Common myeloid progenitor, CD34-positive (primary cell): Measurements from ENCODE around the gene MYRFL.

Experiments
- CTCF ChIA-PET: fragments of 350-600 bp; sonication (Branson Sonifier 250); formaldehyde crosslinking; loops from one replicate; lab custom pipeline; 2021; ENCODE audit warnings: antibody characterized with exemption; lab: Charles Lee
- POLR2A ChIA-PET: fragments of 350-600 bp; sonication (Branson Sonifier 250); formaldehyde crosslinking; loops from one replicate; lab custom pipeline; 2021; ENCODE audit warnings: antibody characterized with exemption; lab: Charles Lee
- DNase-seq, 3 donors: peaks; one replicate each; pipeline versions ENCODE4 v3.0.0 to v3.0.0-alpha.2; 2013
- H3K27ac ChIP-seq, 2 experiments: 1 replicate in 1 of 2; 2 replicates in 1 of 2; pipeline ENCODE4 v1.7.0; 2013; ENCODE audit warnings: inconsistent platforms in 2 of 2, low read length in 2 of 2, mild to moderate bottlenecking in 2 of 2, low read depth in 1 of 2, moderate library complexity in 1 of 2; ENCODE audit not compliant: severe bottlenecking in 2 of 2, insufficient read depth in 1 of 2, poor library complexity in 1 of 2
- H3K27me3 ChIP-seq, 5 experiments: replicated peaks in 2 of 5; 1 replicate in 3 of 5; 2 replicates in 2 of 5; pipeline versions ENCODE4 v1.6.1 to v1.7.0; 2013; ENCODE audit warnings: low read length in 4 of 5, mild to moderate bottlenecking in 2 of 5, moderate library complexity in 2 of 5, inconsistent platforms in 1 of 5; ENCODE audit not compliant: insufficient read depth in 5 of 5, control insufficient read depth in 4 of 5
- H3K36me3 ChIP-seq, 4 experiments: 1 replicate in 2 of 4; 2 replicates in 2 of 4; pipeline versions ENCODE4 v1.6.1 to v1.7.0; 2013; ENCODE audit warnings: low read length in 3 of 4, control low read depth in 1 of 4, mild to moderate bottlenecking in 1 of 4; ENCODE audit not compliant: control insufficient read depth in 4 of 4, insufficient read depth in 4 of 4
- H3K4me1 ChIP-seq, 4 experiments: 1 replicate in 3 of 4; 2 replicates in 1 of 4; pipeline versions ENCODE4 v1.6.1 to v1.7.1; 2013; ENCODE audit warnings: low read length in 3 of 4, mild to moderate bottlenecking in 3 of 4, control low read depth in 1 of 4, inconsistent platforms in 1 of 4, moderate library complexity in 1 of 4; ENCODE audit not compliant: control insufficient read depth in 4 of 4, insufficient read depth in 4 of 4; ENCODE audit errors: control extremely low read depth in 1 of 4
- H3K4me3 ChIP-seq, 7 experiments: 1 replicate in 4 of 7; 2 replicates in 3 of 7; pipeline versions ENCODE4 v1.5.1 to v1.7.0; 2013; ENCODE audit warnings: mild to moderate bottlenecking in 7 of 7, low read length in 6 of 7, moderate library complexity in 6 of 7, inconsistent platforms in 2 of 7, low read depth in 2 of 7, control low read depth in 1 of 7; ENCODE audit not compliant: insufficient read depth in 4 of 7, control insufficient read depth in 1 of 7; ENCODE audit errors: extremely low read depth in 1 of 7
- H3K9me3 ChIP-seq, 5 experiments: 1 replicate in 4 of 5; 2 replicates in 1 of 5; pipeline versions ENCODE4 v1.6.1 to v1.7.1; 2013; ENCODE audit warnings: low read length in 4 of 5, mild to moderate bottlenecking in 2 of 5, inconsistent platforms in 1 of 5, low read depth in 1 of 5, moderate library complexity in 1 of 5; ENCODE audit not compliant: control insufficient read depth in 4 of 5, insufficient read depth in 2 of 5; ENCODE audit errors: control extremely low read depth in 1 of 5
- WGBS: methylation state at CpG from one replicate; pipeline ENCODE4 v1.1.5; 2013; ENCODE audit not compliant: insufficient coverage; 5-methylcytosine and 5-hydroxymethylcytosine counted together

MYRFL gene

DNA sequence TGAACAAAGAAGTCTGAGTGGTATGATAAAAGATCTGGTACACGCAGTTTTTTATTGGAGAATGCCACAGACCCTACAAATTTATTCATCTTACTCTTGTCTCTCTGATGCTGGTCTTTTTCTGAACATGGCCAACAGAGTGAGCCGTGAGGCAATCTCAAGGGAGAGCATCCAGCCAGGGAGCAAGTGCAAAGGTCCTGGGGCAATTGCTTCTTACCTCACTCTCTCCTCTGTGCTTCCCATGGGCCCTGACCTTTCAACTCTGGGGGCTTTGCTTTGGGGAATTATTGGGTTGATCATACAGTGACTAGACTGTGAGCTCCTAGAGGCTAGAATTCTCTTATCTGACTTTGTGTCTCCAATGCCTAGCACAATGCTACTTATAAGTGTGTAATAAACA, 171.7 kb downstream of the MYRFL start:
- Histone ChIP-seq H3K9me3 (peaks cover 0 to 2% (median 0%) of the 10 kb centered on the region in 5 experiments), H3K4me3 (no peak overlapping the region), H3K4me1 (no peaks in the 10 kb centered on the region), H3K27ac (no peak overlapping the region), H3K36me3 (no peaks in the 10 kb centered on the region), H3K27me3 (no peaks in the 10 kb centered on the region)
- POLR2A ChIA-PET = no interaction called here
- CTCF ChIA-PET = no interaction called here
- DNase-seq = no peak
- 100% methylated on average over 2 of the region's 2 CpGs for WGBS

DNA sequence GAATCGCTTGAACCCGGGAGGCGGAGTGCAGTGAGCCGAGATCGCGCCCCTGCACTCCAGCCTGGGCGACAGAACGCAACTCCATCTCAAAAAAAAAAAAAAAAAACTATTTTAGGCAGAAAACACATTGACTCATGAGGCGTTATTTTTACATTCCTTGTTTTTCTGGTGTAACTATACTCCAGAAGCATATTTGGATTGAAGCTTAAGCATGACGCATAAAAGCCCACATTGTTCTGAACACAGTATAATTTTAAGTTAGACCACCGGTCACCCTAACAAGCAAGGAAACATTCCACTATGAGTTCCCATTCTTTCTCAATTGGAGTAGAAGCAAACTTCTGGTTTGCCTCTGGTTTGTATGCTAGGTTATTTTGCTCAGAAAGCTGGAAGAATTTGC, 173.0 kb downstream of the MYRFL start:
- ChIA-PET POLR2A (no interaction called here), CTCF (no interaction called here)

DNA sequence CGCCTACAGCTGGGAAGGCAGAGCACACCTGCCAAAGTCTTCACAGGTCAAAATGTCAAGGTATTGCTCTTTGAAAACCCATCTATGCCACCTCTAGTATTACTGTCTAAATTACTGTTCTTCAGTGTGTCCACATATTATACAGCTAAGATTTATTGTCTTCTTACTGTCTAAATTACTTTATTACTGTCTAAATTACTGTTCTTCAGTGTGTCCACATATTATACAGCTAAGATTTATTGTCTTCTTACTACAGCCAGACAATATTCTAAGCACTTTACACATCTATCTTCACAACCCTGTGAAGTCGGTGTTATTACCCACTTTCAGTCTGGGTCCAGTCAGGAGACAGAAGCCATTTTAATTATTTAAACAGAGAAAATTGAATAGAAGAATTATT, 173.9 kb downstream of the MYRFL start:
- no peak for DNase-seq
- H3K36me3 ChIP-seq = no peaks in the 10 kb centered on the region
- ChIA-PET POLR2A (no interaction called here), CTCF (no interaction called here)
- H3K4me3 ChIP-seq = no peak overlapping the region
- no peak overlapping the region for H3K27ac ChIP-seq
- H3K9me3 ChIP-seq = no peaks in the 10 kb centered on the region
- no peaks in the 10 kb centered on the region for H3K4me1 ChIP-seq
- WGBS = 100% methylated on average over 1 of the region's 2 CpGs
- no peaks in the 10 kb centered on the region for H3K27me3 ChIP-seq

More for the DNA sequence above, 173.0 kb downstream of the MYRFL start:
- Histone ChIP-seq H3K9me3 (peaks cover 0 to 2% (median 0%) of the 10 kb centered on the region in 5 experiments), H3K36me3 (no peaks in the 10 kb centered on the region), H3K27me3 (no peaks in the 10 kb centered on the region), H3K4me3 (no peak overlapping the region), H3K4me1 (no peaks in the 10 kb centered on the region), H3K27ac (no peak overlapping the region)
- no peak for DNase-seq
- WGBS = 97% methylated on average over 5 of the region's 11 CpGs

DNA sequence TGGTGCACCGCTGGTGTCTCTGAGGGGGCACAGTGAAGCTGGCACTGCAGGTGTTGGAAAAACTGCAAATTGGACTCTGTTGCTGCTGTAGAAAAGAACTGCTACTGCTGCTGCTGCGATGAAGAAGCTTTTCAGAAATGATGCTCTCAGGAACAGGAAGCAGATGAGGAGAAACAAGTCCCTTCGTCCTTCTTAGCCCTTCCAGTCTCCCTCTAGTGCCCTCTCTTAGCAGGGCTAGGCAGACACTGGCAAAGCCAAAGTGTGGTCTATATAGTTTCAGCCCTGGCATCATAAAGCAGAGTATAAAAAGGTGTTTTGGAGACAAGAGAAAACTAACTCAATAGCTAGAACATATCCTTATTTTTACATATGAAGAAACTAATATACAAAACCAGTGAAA, 174.5 kb downstream of the MYRFL start:
- peak in 1 of 3 donors; percentile 4 for DNase-seq
- no peaks in the 10 kb centered on the region for H3K9me3 ChIP-seq
- H3K4me1 ChIP-seq = no peaks in the 10 kb centered on the region
- ChIA-PET POLR2A (no interaction called here), CTCF (no interaction called here)
- WGBS = 59% methylated on average over 3 of the region's 3 CpGs
- H3K27me3 ChIP-seq = no peaks in the 10 kb centered on the region
- no peak overlapping the region for H3K27ac ChIP-seq
- no peaks in the 10 kb centered on the region for H3K36me3 ChIP-seq
- H3K4me3 ChIP-seq = no peak overlapping the region

DNA sequence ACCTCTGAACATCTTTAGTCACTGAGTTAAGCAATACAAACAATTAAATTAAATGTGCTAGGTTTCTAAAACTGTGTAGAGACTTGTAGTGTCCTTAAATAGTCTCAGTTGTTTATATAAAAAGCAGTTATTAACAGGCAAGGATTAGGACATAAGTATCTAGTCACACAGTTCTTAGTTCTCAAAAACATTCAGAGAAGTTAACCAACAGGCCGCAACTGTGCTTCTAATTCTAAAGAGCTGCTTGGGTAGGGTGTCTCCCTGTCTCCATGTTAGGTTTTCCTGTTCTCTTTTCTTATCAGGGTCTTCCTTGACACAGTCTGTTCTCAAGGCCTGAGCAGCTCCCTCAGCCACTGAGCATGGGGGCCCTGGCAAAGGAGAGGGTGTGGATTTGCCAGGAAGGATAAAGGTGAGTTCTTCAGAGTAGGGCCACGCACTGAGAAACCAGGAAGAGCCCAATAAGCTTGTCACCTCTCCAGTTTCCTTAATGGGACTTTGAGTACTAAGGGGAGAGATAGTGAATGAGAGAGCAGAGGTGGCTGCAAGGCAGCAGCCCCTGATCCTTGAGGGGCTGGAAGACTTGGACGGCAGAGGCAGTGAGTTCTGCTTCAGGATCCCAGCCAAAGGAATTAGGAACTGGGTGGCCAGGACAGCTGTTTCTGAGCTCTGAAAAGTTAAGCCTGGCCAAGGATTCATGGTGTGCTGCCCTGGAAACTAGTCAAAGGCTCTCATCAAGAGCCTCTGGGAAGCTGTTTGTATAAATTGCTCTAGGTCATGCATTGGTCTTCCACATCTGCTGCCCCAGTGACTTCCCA, 177.3 kb downstream of the MYRFL start:
- CTCF ChIA-PET = no interaction called here
- Histone ChIP-seq H3K4me1 (no peaks in the 10 kb centered on the region), H3K4me3 (no peak overlapping the region), H3K27ac (no peak overlapping the region), H3K27me3 (no peaks in the 10 kb centered on the region), H3K36me3 (no peaks in the 10 kb centered on the region), H3K9me3 (peaks cover 0 to 9% (median 3%) of the 10 kb centered on the region in 5 experiments)
- DNase-seq = no peak
- POLR2A ChIA-PET = no interaction called here
- 100% methylated on average over 2 of the region's 3 CpGs for WGBS

DNA sequence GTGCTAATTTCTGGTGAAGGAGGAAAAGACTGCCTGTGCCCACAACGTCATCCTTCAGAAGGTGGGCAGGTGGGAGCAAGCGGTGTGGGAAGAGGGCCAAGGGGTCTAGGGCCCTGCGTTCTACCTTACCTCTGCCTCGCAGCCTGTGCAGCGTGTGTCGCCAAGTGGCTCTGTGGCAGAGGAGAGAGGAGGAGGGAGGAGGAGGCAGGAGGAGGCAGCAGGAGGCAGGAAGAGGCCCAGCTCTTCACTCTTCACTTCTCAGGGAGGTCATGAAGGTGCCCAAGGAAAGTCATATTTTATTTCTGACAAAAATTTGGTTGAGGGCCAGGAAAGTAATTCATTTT, 177.9 kb downstream of the MYRFL start:
- Histone ChIP-seq H3K9me3 (peaks cover 0 to 9% (median 4%) of the 10 kb centered on the region in 5 experiments), H3K27ac (no peak overlapping the region), H3K27me3 (no peaks in the 10 kb centered on the region), H3K4me3 (no peak overlapping the region), H3K4me1 (no peaks in the 10 kb centered on the region), H3K36me3 (no peaks in the 10 kb centered on the region)
- ChIA-PET POLR2A (no interaction called here), CTCF (no interaction called here)
- WGBS = 56% methylated on average over 6 of the region's 6 CpGs
- no peak for DNase-seq

DNA sequence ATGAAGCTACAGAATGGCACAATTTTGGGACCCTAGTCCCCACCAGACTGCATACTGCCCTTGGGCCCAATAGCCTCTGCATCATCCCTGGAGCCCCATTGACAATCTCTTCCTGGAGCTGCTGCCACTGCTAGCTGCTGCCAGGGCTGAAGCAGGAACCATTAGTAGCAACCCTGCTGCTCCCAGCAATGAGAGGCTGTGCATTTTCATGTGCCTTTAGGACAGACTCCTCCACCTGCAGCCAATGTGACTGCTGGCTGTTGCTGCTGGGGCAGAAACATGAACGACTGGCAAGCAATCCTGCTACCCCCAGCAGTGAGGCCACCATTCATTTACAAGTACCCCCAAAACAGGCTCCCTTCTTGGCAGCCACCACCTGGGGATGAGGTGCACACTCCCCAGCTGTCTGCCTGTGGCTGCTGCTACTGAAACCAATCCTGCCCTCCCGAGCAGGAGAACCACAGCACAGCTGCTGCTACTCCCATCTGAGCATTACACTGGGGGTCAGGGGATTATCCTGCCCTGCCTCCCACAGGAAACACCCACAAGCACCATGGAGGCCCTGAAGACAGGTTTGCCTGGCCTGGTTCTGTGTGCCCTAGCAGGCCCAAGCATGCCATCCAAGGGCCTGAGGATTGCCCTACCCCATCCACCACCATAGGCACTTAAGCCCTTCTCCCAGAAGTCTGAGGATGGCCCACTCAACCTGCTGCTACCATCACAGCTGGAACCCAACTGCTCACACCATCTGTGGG, 181.0 kb downstream of the MYRFL start:
- ChIA-PET CTCF (no interaction called here), POLR2A (no interaction called here)
- H3K27ac ChIP-seq = no peak overlapping the region
- H3K4me3 ChIP-seq = no peak overlapping the region
- WGBS = 100% methylated on average over 1 of the region's 2 CpGs
- H3K27me3 ChIP-seq = no peaks in the 10 kb centered on the region
- H3K36me3 ChIP-seq = no peaks in the 10 kb centered on the region
- no peak for DNase-seq
- no peaks in the 10 kb centered on the region for H3K4me1 ChIP-seq
- H3K9me3 ChIP-seq = peaks cover 0 to 24% (median 7%) of the 10 kb centered on the region in 5 experiments
